ENCODE results near the gene LRSAM1.
"Not testable (repeated sequence)": the region's sequence is repeated elsewhere in the genome, so short reads cannot be mapped to it uniquely, and the experiment has no call there.

Gene LRSAM1

GRCh38 chr9:127458921-127459320, 7.6 kb downstream of the LRSAM1 start:
- H3K4me3 ChIP-seq (ENCODE audit: insufficient read depth, low read depth, low read length): no peak overlapping the region
- no peaks in the 10 kb centered on the region for H3K27me3 ChIP-seq (ENCODE audit: control insufficient read depth, insufficient read depth, low read length, poor library complexity, severe bottlenecking)
- H3K36me3 ChIP-seq (ENCODE audit: control insufficient read depth, insufficient read depth, low read length): peaks cover 15% of the 10 kb centered on the region
- no peaks in the 10 kb centered on the region for H3K4me1 ChIP-seq (ENCODE audit: control insufficient read depth, insufficient read depth, low read length)
- WGBS, 2 experiments: 96% methylated on average over 9 of the region's 9 CpGs
- no peaks in the 10 kb centered on the region for H3K9me3 ChIP-seq (ENCODE audit: control insufficient read depth, low read length)
- no peak overlapping the region for H3K27ac ChIP-seq (ENCODE audit: insufficient read depth, low read depth, low read length, poor library complexity, severe bottlenecking)

DNA sequence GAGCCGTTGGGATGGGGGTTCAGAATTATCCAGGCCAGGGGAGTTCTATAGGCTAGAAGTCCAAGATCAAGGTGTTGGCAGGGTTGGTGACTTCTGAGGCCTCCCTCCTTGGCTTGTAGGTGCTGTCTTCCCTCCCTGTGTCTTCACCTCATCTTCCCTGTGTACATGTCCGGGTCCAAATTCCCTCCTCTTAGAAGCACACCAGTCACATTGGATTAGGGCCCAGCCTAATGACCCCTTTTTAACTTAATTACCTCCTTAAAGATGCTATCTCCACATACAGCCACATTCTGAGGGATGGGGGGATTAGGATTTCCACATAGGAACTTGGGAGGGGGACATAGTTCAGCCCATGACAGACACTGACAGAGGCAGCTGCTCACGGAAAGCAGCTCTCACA, 12.1 kb downstream of the LRSAM1 start:
- Histone ChIP-seq H3K4me3 (ENCODE audit: insufficient read depth, low read depth, low read length) (no peak overlapping the region), H3K4me1 (ENCODE audit: control insufficient read depth, insufficient read depth, low read length) (no peaks in the 10 kb centered on the region), H3K9me3 (ENCODE audit: control insufficient read depth, low read length) (no peaks in the 10 kb centered on the region), H3K36me3 (ENCODE audit: control insufficient read depth, insufficient read depth, low read length) (peaks cover 15% of the 10 kb centered on the region), H3K27ac (ENCODE audit: insufficient read depth, low read depth, low read length, poor library complexity, severe bottlenecking) (no peak overlapping the region), H3K27me3 (ENCODE audit: control insufficient read depth, insufficient read depth, low read length, poor library complexity, severe bottlenecking) (no peaks in the 10 kb centered on the region)
- WGBS, 2 experiments: 84 to 87% methylated on average over 3 of the region's 3 CpGs

- no peaks in the 10 kb centered on the region for H3K27me3 ChIP-seq (ENCODE audit: control insufficient read depth, insufficient read depth, low read length, poor library complexity, severe bottlenecking)
- H3K27ac ChIP-seq (ENCODE audit: insufficient read depth, low read depth, low read length, poor library complexity, severe bottlenecking): no peak overlapping the region
- no peaks in the 10 kb centered on the region for H3K9me3 ChIP-seq (ENCODE audit: control insufficient read depth, low read length)
- 93 to 95% methylated on average over 7 of the region's 7 CpGs for WGBS, 2 experiments
- peaks cover 12% of the 10 kb centered on the region for H3K36me3 ChIP-seq (ENCODE audit: control insufficient read depth, insufficient read depth, low read length)
- no peaks in the 10 kb centered on the region for H3K4me1 ChIP-seq (ENCODE audit: control insufficient read depth, insufficient read depth, low read length)
- no peak overlapping the region for H3K4me3 ChIP-seq (ENCODE audit: insufficient read depth, low read depth, low read length)
Measured at GRCh38 chr9:127463911-127464310, 12.6 kb downstream of the LRSAM1 start.

- not testable (repeated sequence) for H3K9me3 ChIP-seq (ENCODE audit: control insufficient read depth, low read length); H3K4me1 ChIP-seq (ENCODE audit: control insufficient read depth, insufficient read depth, low read length); H3K27me3 ChIP-seq (ENCODE audit: control insufficient read depth, insufficient read depth, low read length, poor library complexity, severe bottlenecking); H3K27ac ChIP-seq (ENCODE audit: insufficient read depth, low read depth, low read length, poor library complexity, severe bottlenecking); H3K4me3 ChIP-seq (ENCODE audit: insufficient read depth, low read depth, low read length); H3K36me3 ChIP-seq (ENCODE audit: control insufficient read depth, insufficient read depth, low read length)
- WGBS, 2 experiments: 92 to 93% methylated on average over 5 of the region's 5 CpGs
Measured at GRCh38 chr9:127466407-127466917, 15.2 kb downstream of the LRSAM1 start.

GRCh38 chr9:127467621-127468020, 16.3 kb downstream of the LRSAM1 start:
- no peaks in the 10 kb centered on the region for H3K4me1 ChIP-seq (ENCODE audit: control insufficient read depth, insufficient read depth, low read length)
- no peaks in the 10 kb centered on the region for H3K27me3 ChIP-seq (ENCODE audit: control insufficient read depth, insufficient read depth, low read length, poor library complexity, severe bottlenecking)
- WGBS, 2 experiments: 95 to 96% methylated on average over 14 of the region's 14 CpGs
- H3K36me3 ChIP-seq (ENCODE audit: control insufficient read depth, insufficient read depth, low read length): no peaks in the 10 kb centered on the region
- H3K27ac ChIP-seq (ENCODE audit: insufficient read depth, low read depth, low read length, poor library complexity, severe bottlenecking): no peak overlapping the region
- H3K4me3 ChIP-seq (ENCODE audit: insufficient read depth, low read depth, low read length): no peak overlapping the region
- no peaks in the 10 kb centered on the region for H3K9me3 ChIP-seq (ENCODE audit: control insufficient read depth, low read length)

GRCh38 chr9:127470662-127471061, 19.4 kb downstream of the LRSAM1 start:
- H3K9me3 ChIP-seq (ENCODE audit: control insufficient read depth, low read length): no peaks in the 10 kb centered on the region
- no peak overlapping the region for H3K4me3 ChIP-seq (ENCODE audit: insufficient read depth, low read depth, low read length)
- no peaks in the 10 kb centered on the region for H3K27me3 ChIP-seq (ENCODE audit: control insufficient read depth, insufficient read depth, low read length, poor library complexity, severe bottlenecking)
- no peak overlapping the region for H3K27ac ChIP-seq (ENCODE audit: insufficient read depth, low read depth, low read length, poor library complexity, severe bottlenecking)
- WGBS, 2 experiments: 93 to 97% methylated on average over 2 of the region's 3 CpGs
- no peaks in the 10 kb centered on the region for H3K36me3 ChIP-seq (ENCODE audit: control insufficient read depth, insufficient read depth, low read length)
- no peaks in the 10 kb centered on the region for H3K4me1 ChIP-seq (ENCODE audit: control insufficient read depth, insufficient read depth, low read length)

DNA sequence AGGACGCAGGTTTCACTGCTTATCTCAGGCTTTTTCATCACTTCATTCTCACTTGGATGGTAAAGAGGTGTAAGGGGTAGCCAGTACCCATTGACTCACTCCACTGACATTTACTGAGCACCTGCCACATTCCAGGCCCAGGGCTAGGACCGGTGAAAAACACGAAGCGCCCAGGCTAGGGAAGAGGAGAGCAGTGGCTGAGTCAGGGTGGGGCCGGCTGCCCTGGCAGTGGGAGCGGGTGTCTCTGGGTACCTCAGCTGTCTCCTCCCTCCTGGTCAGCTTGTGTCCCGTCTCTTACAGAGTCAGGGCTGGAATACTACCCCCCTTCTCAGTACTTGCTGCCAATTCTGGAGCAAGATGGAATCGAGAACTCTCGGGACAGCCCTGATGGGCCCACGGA, 22.2 kb downstream of the LRSAM1 start:
- no peaks in the 10 kb centered on the region for H3K4me1 ChIP-seq (ENCODE audit: control insufficient read depth, insufficient read depth, low read length)
- no peak overlapping the region for H3K4me3 ChIP-seq (ENCODE audit: insufficient read depth, low read depth, low read length)
- H3K9me3 ChIP-seq (ENCODE audit: control insufficient read depth, low read length): no peaks in the 10 kb centered on the region
- H3K36me3 ChIP-seq (ENCODE audit: control insufficient read depth, insufficient read depth, low read length): no peaks in the 10 kb centered on the region
- H3K27ac ChIP-seq (ENCODE audit: insufficient read depth, low read depth, low read length, poor library complexity, severe bottlenecking): no peak overlapping the region
- WGBS, 2 experiments: 96 to 97% methylated on average over 10 of the region's 10 CpGs
- H3K27me3 ChIP-seq (ENCODE audit: control insufficient read depth, insufficient read depth, low read length, poor library complexity, severe bottlenecking): no peaks in the 10 kb centered on the region

- Histone ChIP-seq H3K4me1 (ENCODE audit: control insufficient read depth, insufficient read depth, low read length) (no peaks in the 10 kb centered on the region), H3K36me3 (ENCODE audit: control insufficient read depth, insufficient read depth, low read length) (no peaks in the 10 kb centered on the region), H3K27ac (ENCODE audit: insufficient read depth, low read depth, low read length, poor library complexity, severe bottlenecking) (no peak overlapping the region), H3K27me3 (ENCODE audit: control insufficient read depth, insufficient read depth, low read length, poor library complexity, severe bottlenecking) (no peaks in the 10 kb centered on the region), H3K9me3 (ENCODE audit: control insufficient read depth, low read length) (no peaks in the 10 kb centered on the region), H3K4me3 (ENCODE audit: insufficient read depth, low read depth, low read length) (no peak overlapping the region)
- 92 to 95% methylated on average over 4 of the region's 4 CpGs for WGBS, 2 experiments
Measured at GRCh38 chr9:127473932-127474331, 22.6 kb downstream of the LRSAM1 start.

DNA sequence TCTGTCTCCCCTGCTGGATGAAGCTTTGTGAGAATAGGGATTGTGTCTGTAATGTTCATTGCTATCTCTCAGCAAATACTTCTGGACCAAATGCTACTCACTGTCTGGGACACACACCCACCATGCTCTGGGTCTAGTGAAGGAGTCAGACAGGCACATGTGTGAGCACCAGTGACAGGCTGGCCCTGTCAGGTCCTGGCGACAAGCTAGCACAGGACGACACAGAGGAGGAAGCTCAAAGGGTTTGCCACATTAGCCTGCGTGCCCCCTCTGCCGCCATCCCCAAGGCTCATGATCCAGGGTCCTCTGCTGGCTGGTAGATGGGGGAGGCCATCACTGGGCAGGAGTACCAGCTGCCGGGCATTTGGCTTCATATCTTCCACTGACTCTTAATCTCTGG, 23.3 kb downstream of the LRSAM1 start:
- Histone ChIP-seq H3K27ac (ENCODE audit: insufficient read depth, low read depth, low read length, poor library complexity, severe bottlenecking) (no peak overlapping the region), H3K4me3 (ENCODE audit: insufficient read depth, low read depth, low read length) (no peak overlapping the region), H3K4me1 (ENCODE audit: control insufficient read depth, insufficient read depth, low read length) (no peaks in the 10 kb centered on the region), H3K36me3 (ENCODE audit: control insufficient read depth, insufficient read depth, low read length) (no peaks in the 10 kb centered on the region), H3K9me3 (ENCODE audit: control insufficient read depth, low read length) (no peaks in the 10 kb centered on the region), H3K27me3 (ENCODE audit: control insufficient read depth, insufficient read depth, low read length, poor library complexity, severe bottlenecking) (no peaks in the 10 kb centered on the region)
- WGBS, 2 experiments: 92 to 94% methylated on average over 5 of the region's 5 CpGs

DNA sequence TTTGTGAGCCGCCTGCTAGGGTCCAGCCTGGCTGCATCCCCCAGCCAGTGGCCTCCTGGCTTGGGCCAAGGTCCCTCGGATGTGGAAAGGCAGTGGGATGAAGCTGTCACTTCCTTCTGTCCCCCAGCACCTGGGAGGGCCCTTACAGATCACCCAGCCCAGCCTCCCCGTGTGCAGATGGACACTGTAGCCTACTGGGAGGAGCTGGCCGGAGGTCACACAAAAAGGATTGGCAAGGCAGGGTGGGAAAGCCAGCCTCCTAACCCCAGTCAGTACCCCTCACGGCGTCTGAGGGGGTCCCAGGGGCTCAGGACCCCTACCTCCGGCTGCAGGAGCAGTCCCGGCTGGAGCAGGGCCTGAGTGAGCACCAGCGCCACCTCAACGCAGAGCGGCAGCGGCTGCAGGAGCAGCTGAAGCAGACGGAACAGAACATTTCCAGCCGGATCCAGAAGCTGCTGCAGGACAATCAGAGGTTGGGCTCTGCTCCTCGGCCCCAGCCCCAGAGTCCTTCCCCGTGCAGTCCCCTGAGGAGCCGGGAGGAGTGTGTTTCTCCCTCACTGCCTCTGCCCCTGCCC, 28.3 kb downstream of the LRSAM1 start:
- H3K27ac ChIP-seq (ENCODE audit: insufficient read depth, low read depth, low read length, poor library complexity, severe bottlenecking): no peak overlapping the region
- H3K9me3 ChIP-seq (ENCODE audit: control insufficient read depth, low read length): no peaks in the 10 kb centered on the region
- no peaks in the 10 kb centered on the region for H3K36me3 ChIP-seq (ENCODE audit: control insufficient read depth, insufficient read depth, low read length)
- 89 to 91% methylated on average over 17 of the region's 17 CpGs for WGBS, 2 experiments
- H3K4me1 ChIP-seq (ENCODE audit: control insufficient read depth, insufficient read depth, low read length): no peaks in the 10 kb centered on the region
- H3K4me3 ChIP-seq (ENCODE audit: insufficient read depth, low read depth, low read length): no peak overlapping the region
- H3K27me3 ChIP-seq (ENCODE audit: control insufficient read depth, insufficient read depth, low read length, poor library complexity, severe bottlenecking): no peaks in the 10 kb centered on the region

- WGBS, 2 experiments: 97% methylated on average over 9 of the region's 9 CpGs
- Histone ChIP-seq H3K4me3 (ENCODE audit: insufficient read depth, low read depth, low read length) (no peak overlapping the region), H3K27ac (ENCODE audit: insufficient read depth, low read depth, low read length, poor library complexity, severe bottlenecking) (no peak overlapping the region), H3K4me1 (ENCODE audit: control insufficient read depth, insufficient read depth, low read length) (no peaks in the 10 kb centered on the region), H3K9me3 (ENCODE audit: control insufficient read depth, low read length) (no peaks in the 10 kb centered on the region), H3K36me3 (ENCODE audit: control insufficient read depth, insufficient read depth, low read length) (no peaks in the 10 kb centered on the region), H3K27me3 (ENCODE audit: control insufficient read depth, insufficient read depth, low read length, poor library complexity, severe bottlenecking) (no peaks in the 10 kb centered on the region)
Measured at GRCh38 chr9:127482662-127483061, 31.4 kb downstream of the LRSAM1 start.
